NB4 (cell line): ENCODE data around the gene RRP1B.

Experiments
- DNase-seq: peaks from one replicate; pipeline ENCODE4 v3.0.0; 2010; ENCODE audit warnings: low read depth
- H3K4me3 ChIP-seq: one replicate; pipeline ENCODE4 v1.5.1; 2011; ENCODE audit warnings: mild to moderate bottlenecking, low read depth, low read length, moderate library complexity
- CTCF ChIP-seq: IDR thresholded peaks from one replicate; pipeline ENCODE4 v1.5.1; 2012; ENCODE audit warnings: low read depth, low read length
- MAX ChIP-seq: IDR thresholded peaks from 2 replicates; pipeline ENCODE4 v1.6.1; 2011; ENCODE audit warnings: low read depth, low read length
- MYC ChIP-seq: IDR thresholded peaks from 2 replicates; pipeline ENCODE4 v1.6.1; 2011; ENCODE audit warnings: low read depth, low read length
- POLR2A ChIP-seq: IDR thresholded peaks from 2 replicates; pipeline ENCODE4 v1.6.1; 2011; ENCODE audit warnings: mild to moderate bottlenecking; ENCODE audit not compliant: insufficient read length; ENCODE audit errors: extremely low read depth

Gene RRP1B

GRCh38 chr21:43716376-43717165, 57.2 kb downstream of the RRP1B start:
- peak; percentile 47 for DNase-seq
- no peak for TF ChIP-seq MYC
- TF ChIP-seq POLR2A, result no peak
- TF ChIP-seq MAX, result peak; percentile 33; the same call in 1 of the 2 replicates
- no peak for TF ChIP-seq CTCF

GRCh38 chr21:43717166-43717853, 58.0 kb downstream of the RRP1B start:
- H3K4me3 ChIP-seq, result no peak overlapping the region
- DNase-seq, result no peak
- no peak for TF ChIP-seq MYC
- TF ChIP-seq CTCF, result no peak
- TF ChIP-seq MAX, result no peak
- no peak for TF ChIP-seq POLR2A

More at GRCh38 chr21:43716376-43717165, 57.2 kb downstream of the RRP1B start:
- H3K4me3 ChIP-seq, result no peak overlapping the region

GRCh38 chr21:43717967-43718871, 58.9 kb downstream of the RRP1B start:
- no peak for DNase-seq
- peak overlapping the region; percentile 28 for H3K4me3 ChIP-seq
- no peak for TF ChIP-seq MYC
- no peak for TF ChIP-seq POLR2A
- no peak for TF ChIP-seq CTCF
- TF ChIP-seq MAX, result no peak

GRCh38 chr21:43718872-43719747, 59.8 kb downstream of the RRP1B start, which contains the start of gene PDXK:
TSS of gene PDXK (plus strand) at chr21:43719129. CDS start at chr21:43719295, 166 bp downstream.
- peak; percentile 68 for TF ChIP-seq POLR2A
- no peak for TF ChIP-seq CTCF
- TF ChIP-seq MYC, result peak; percentile 29
- peak; percentile 49; the same call in 1 of the 2 replicates for TF ChIP-seq MAX
- peak; percentile 89 for DNase-seq

More at GRCh38 chr21:43718872-43719747, 59.8 kb downstream of the RRP1B start, which contains the start of gene PDXK:
- H3K4me3 ChIP-seq, result peak within 1 kb of the TSS; percentile 90
